ENCODE data around the gene TFAP2A. TPM values are rescaled to one million over a fixed set of nuclear protein-coding genes. Genes with fewer than 3 reads are reported as not detected.

The TFAP2A gene
- polyA plus RNA-seq, 1 donor (not counting 4 experiments of a cell fraction or from before 2014, with no cell fraction given) = 30.2 TPM

DNA sequence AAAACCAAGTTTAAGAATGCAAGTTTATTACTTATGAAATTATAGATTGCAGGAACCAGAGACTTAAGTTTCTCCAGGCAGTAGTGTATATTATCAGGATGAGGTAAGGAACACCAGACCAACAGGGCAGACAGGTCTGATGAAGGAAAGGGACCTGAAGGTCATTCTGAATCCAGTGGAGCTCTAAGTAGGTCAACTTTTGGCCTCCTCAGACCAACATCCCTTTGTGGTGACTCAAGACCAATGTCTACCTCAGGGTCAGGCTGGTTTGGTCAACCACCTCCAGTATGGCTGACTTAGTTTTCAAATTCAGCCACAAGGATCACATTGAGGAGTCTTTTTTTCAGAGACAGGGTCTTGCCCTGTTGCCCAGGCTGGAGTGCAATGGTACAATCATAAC lies 38.7 kb upstream of the TFAP2A start:
- no peaks in the 10 kb centered on the region for H3K27me3 ChIP-seq (ENCODE audit: control insufficient read depth, extremely low read depth, insufficient read depth, low read length)
- H3K4me2 ChIP-seq (ENCODE audit: control insufficient read depth, extremely low read depth, insufficient read depth, low read depth, low read length) = no peak overlapping the region
- no peak overlapping the region for H3K9ac ChIP-seq (ENCODE audit: control insufficient read depth, extremely low read depth, insufficient read depth, low read length)
- no peaks in the 10 kb centered on the region for H3K9me3 ChIP-seq (ENCODE audit: control insufficient read depth, low read depth, low read length)
- H3K9me1 ChIP-seq (ENCODE audit: control insufficient read depth, extremely low read depth, insufficient read depth, low read length) = no peaks in the 10 kb centered on the region
- H4K20me1 ChIP-seq (ENCODE audit: control insufficient read depth, extremely low read depth, insufficient read depth, low read length) = no peaks in the 10 kb centered on the region
- FAIRE-seq = no peak
- dilution Hi-C loops (cut with MboI; ENCODE audit: extremely low pct_ligation_motif_present, low sequenced_read_pairs) = no loop called here
- H3K36me3 ChIP-seq (ENCODE audit: control insufficient read depth in 2 of 2, extremely low read depth in 1 of 2, insufficient read depth in 2 of 2, low read length in 2 of 2) = peaks cover 0 to 2% of the 10 kb centered on the region in 2 experiments
- H3K4me1 ChIP-seq (ENCODE audit: control insufficient read depth, extremely low read depth, insufficient read depth, low read length) = peaks cover 34% of the 10 kb centered on the region
- DNase-seq (ENCODE audit: low read depth, low spot score) = no peak
- H2AFZ ChIP-seq (ENCODE audit: control insufficient read depth, low read length) = no peak overlapping the region
- H3K27ac ChIP-seq (ENCODE audit: control insufficient read depth, insufficient read depth, low read length) = no peak overlapping the region
- TF ChIP-seq, protein P1, sequence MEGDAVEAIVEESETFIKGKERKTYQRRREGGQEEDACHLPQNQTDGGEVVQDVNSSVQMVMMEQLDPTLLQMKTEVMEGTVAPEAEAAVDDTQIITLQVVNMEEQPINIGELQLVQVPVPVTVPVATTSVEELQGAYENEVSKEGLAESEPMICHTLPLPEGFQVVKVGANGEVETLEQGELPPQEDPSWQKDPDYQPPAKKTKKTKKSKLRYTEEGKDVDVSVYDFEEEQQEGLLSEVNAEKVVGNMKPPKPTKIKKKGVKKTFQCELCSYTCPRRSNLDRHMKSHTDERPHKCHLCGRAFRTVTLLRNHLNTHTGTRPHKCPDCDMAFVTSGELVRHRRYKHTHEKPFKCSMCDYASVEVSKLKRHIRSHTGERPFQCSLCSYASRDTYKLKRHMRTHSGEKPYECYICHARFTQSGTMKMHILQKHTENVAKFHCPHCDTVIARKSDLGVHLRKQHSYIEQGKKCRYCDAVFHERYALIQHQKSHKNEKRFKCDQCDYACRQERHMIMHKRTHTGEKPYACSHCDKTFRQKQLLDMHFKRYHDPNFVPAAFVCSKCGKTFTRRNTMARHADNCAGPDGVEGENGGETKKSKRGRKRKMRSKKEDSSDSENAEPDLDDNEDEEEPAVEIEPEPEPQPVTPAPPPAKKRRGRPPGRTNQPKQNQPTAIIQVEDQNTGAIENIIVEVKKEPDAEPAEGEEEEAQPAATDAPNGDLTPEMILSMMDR (optimal IDR thresholded peaks at IDR 0.05 in 1 of 3, IDR thresholded peaks at IDR 0.05 in 1 of 3, conservative IDR thresholded peaks at IDR 0.05 in 1 of 3; ENCODE audit: extremely low read depth in 1 of 3, insufficient read depth in 2 of 3, low read length in 3 of 3) = no peak
- no peak for TF ChIP-seq EZH2 (IDR thresholded peaks at IDR 0.05; ENCODE audit: low read length)
- H3K4me3 ChIP-seq (ENCODE audit: control insufficient read depth in 2 of 3, extremely low read depth in 1 of 3, insufficient read depth in 2 of 3, low read depth in 1 of 3, low read length in 3 of 3) = no peak overlapping the region
- H3K79me2 ChIP-seq (ENCODE audit: control insufficient read depth, insufficient read depth, low read length) = no peaks in the 10 kb centered on the region

DNA sequence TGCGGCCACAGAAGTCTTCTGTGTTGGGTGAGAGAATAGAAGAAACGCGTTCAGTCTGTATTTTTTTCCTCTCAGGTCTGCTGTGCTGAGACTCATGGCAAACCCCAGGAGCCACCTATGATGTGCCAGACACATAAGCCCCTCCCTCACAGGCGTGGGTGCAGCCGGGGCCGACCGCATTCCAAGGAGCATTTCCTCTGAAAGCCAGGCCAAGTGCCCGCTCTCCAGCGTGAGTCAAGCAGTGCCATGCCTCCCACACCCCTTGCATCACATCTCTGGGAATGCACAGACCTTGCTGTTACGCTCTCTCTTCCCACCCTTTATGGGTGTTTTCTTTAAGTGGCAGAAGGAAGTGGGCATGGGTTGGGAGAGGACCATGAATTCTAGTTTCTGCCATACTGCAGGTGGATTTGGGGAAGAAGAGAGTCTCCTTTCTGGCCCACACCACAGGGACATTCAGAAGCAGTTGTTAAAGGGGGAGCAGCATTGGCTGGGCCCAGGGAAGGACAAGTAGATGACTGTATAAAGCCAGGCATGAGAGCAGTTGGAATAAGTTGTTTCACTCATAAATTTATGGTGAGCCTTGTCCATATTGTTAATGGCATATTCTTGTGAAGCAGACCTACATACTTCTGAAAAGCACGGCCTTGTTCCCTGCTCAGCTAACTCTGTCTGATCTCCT lies 37.1 kb upstream of the TFAP2A start:
- Histone ChIP-seq H3K4me1 (ENCODE audit: control insufficient read depth, extremely low read depth, insufficient read depth, low read length) (peaks cover 34% of the 10 kb centered on the region), H3K27me3 (ENCODE audit: control insufficient read depth, extremely low read depth, insufficient read depth, low read length) (no peaks in the 10 kb centered on the region), H3K27ac (ENCODE audit: control insufficient read depth, insufficient read depth, low read length) (peak overlapping the region; percentile 91), H3K4me3 (ENCODE audit: control insufficient read depth in 2 of 3, extremely low read depth in 1 of 3, insufficient read depth in 2 of 3, low read depth in 1 of 3, low read length in 3 of 3) (peak overlapping the region in 1 of 3 experiments; percentile 17), H3K9ac (ENCODE audit: control insufficient read depth, extremely low read depth, insufficient read depth, low read length) (peak overlapping the region; percentile 62), H3K9me1 (ENCODE audit: control insufficient read depth, extremely low read depth, insufficient read depth, low read length) (no peaks in the 10 kb centered on the region), H3K4me2 (ENCODE audit: control insufficient read depth, extremely low read depth, insufficient read depth, low read depth, low read length) (peak overlapping the region; percentile 57), H3K79me2 (ENCODE audit: control insufficient read depth, insufficient read depth, low read length) (no peaks in the 10 kb centered on the region), H3K9me3 (ENCODE audit: control insufficient read depth, low read depth, low read length) (no peaks in the 10 kb centered on the region), H2AFZ (ENCODE audit: control insufficient read depth, low read length) (peak overlapping the region; percentile 77), H3K36me3 (ENCODE audit: control insufficient read depth in 2 of 2, extremely low read depth in 1 of 2, insufficient read depth in 2 of 2, low read length in 2 of 2) (peaks cover 0 to 2% of the 10 kb centered on the region in 2 experiments), H4K20me1 (ENCODE audit: control insufficient read depth, extremely low read depth, insufficient read depth, low read length) (no peaks in the 10 kb centered on the region)
- no peak for TF ChIP-seq EZH2 (IDR thresholded peaks at IDR 0.05; ENCODE audit: low read length)
- TF ChIP-seq, protein P1 (optimal IDR thresholded peaks at IDR 0.05 in 1 of 3, IDR thresholded peaks at IDR 0.05 in 1 of 3, conservative IDR thresholded peaks at IDR 0.05 in 1 of 3; ENCODE audit: extremely low read depth in 1 of 3, insufficient read depth in 2 of 3, low read length in 3 of 3) = no peak
- FAIRE-seq = peak; percentile 99
- peak; percentile 69 for DNase-seq (ENCODE audit: low read depth, low spot score)
- dilution Hi-C loops (cut with MboI; ENCODE audit: extremely low pct_ligation_motif_present, low sequenced_read_pairs) = no loop called here
